ENCODE data around the gene AKAP13.
A peak's percentile ranks its signal among the peaks of the same experiment; 100 is the strongest.

AKAP13 gene

GRCh38 chr15:85472349-85472748 lies 91.9 kb downstream of the AKAP13 start:
- H2AFZ ChIP-seq (ENCODE audit: low read depth, low read length): no peak overlapping the region
- H3K36me3 ChIP-seq (replicated peaks; ENCODE audit: low read depth, low read length): peaks cover 3% of the 10 kb centered on the region
- no peaks in the 10 kb centered on the region for H3K9me3 ChIP-seq (ENCODE audit: insufficient read depth, low read length)
- TF ChIP-seq, protein P1, sequence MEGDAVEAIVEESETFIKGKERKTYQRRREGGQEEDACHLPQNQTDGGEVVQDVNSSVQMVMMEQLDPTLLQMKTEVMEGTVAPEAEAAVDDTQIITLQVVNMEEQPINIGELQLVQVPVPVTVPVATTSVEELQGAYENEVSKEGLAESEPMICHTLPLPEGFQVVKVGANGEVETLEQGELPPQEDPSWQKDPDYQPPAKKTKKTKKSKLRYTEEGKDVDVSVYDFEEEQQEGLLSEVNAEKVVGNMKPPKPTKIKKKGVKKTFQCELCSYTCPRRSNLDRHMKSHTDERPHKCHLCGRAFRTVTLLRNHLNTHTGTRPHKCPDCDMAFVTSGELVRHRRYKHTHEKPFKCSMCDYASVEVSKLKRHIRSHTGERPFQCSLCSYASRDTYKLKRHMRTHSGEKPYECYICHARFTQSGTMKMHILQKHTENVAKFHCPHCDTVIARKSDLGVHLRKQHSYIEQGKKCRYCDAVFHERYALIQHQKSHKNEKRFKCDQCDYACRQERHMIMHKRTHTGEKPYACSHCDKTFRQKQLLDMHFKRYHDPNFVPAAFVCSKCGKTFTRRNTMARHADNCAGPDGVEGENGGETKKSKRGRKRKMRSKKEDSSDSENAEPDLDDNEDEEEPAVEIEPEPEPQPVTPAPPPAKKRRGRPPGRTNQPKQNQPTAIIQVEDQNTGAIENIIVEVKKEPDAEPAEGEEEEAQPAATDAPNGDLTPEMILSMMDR (IDR thresholded peaks at IDR 0.05; ENCODE audit: low read depth, low read length): no peak
- no peak for TF ChIP-seq EZH2phosphoT487 (IDR thresholded peaks at IDR 0.05; ENCODE audit: low read depth)
- H3K27ac ChIP-seq (ENCODE audit: low read length): no peak overlapping the region
- H3K4me3 ChIP-seq (ENCODE audit: low read length): no peak overlapping the region
- no peak overlapping the region for H3K4me2 ChIP-seq (ENCODE audit: low read length)
- H4K20me1 ChIP-seq (ENCODE audit: insufficient read depth, low read length): peaks cover 83% of the 10 kb centered on the region
- H3K4me1 ChIP-seq (ENCODE audit: low read length): peaks cover 45% of the 10 kb centered on the region
- no peaks in the 10 kb centered on the region for H3K27me3 ChIP-seq (ENCODE audit: low read depth, low read length)
- H3K9ac ChIP-seq (ENCODE audit: low read length): no peak overlapping the region
- peaks cover 57% of the 10 kb centered on the region for H3K79me2 ChIP-seq (ENCODE audit: low read length)

GRCh38 chr15:85473455-85473854 lies 93.1 kb downstream of the AKAP13 start:
- no peak overlapping the region for H3K4me3 ChIP-seq (ENCODE audit: low read length)
- no peak overlapping the region for H3K27ac ChIP-seq (ENCODE audit: low read length)
- no peak overlapping the region for H2AFZ ChIP-seq (ENCODE audit: low read depth, low read length)
- H3K79me2 ChIP-seq (ENCODE audit: low read length): peaks cover 47% of the 10 kb centered on the region
- H3K4me1 ChIP-seq (ENCODE audit: low read length): peaks cover 45% of the 10 kb centered on the region
- peaks cover 72% of the 10 kb centered on the region for H4K20me1 ChIP-seq (ENCODE audit: insufficient read depth, low read length)
- peak overlapping the region; percentile 25 for H3K4me2 ChIP-seq (ENCODE audit: low read length)
- H3K36me3 ChIP-seq (replicated peaks; ENCODE audit: low read depth, low read length): no peaks in the 10 kb centered on the region
- no peak for TF ChIP-seq EZH2phosphoT487 (IDR thresholded peaks at IDR 0.05; ENCODE audit: low read depth)
- TF ChIP-seq, protein P1 (IDR thresholded peaks at IDR 0.05; ENCODE audit: low read depth, low read length): no peak
- no peak overlapping the region for H3K9ac ChIP-seq (ENCODE audit: low read length)
- no peaks in the 10 kb centered on the region for H3K27me3 ChIP-seq (ENCODE audit: low read depth, low read length)
- no peaks in the 10 kb centered on the region for H3K9me3 ChIP-seq (ENCODE audit: insufficient read depth, low read length)

DNA sequence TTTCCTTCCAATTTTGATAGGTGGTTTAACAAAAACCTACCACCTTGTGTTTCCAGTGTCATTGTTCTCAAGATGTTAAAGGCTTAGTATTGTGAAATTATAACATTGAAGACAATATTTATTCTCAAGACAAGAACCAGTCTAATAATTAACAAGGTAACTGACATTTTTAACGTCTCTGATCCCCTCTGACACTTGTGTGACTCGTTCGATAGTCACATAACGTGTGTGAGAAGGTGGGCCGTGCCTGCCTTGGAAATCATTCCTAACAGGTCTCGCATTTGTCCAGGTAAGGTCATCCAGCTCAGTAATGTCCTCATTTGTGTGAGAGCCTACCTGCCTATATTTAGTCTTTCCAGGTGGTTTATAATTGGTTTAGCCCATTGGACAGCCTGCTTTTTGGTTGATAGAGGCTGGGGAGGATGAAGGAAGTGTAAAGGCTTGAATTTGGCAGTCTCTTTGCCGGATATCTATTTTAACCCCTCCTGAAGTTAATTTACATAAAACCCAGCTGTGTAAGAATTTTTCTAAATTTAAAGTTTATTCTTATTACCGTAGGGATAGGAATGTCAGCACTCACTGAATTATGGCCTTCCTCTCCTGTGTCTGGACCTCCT lies 94.4 kb downstream of the AKAP13 start:
- TF ChIP-seq, protein P1 (IDR thresholded peaks at IDR 0.05; ENCODE audit: low read depth, low read length): no peak
- no peak for TF ChIP-seq EZH2phosphoT487 (IDR thresholded peaks at IDR 0.05; ENCODE audit: low read depth)
- Histone ChIP-seq H3K9me3 (ENCODE audit: insufficient read depth, low read length) (no peaks in the 10 kb centered on the region), H3K4me3 (ENCODE audit: low read length) (peak overlapping the region; percentile 44), H4K20me1 (ENCODE audit: insufficient read depth, low read length) (peaks cover 69% of the 10 kb centered on the region), H3K27ac (ENCODE audit: low read length) (peak overlapping the region; percentile 43), H3K27me3 (ENCODE audit: low read depth, low read length) (no peaks in the 10 kb centered on the region), H2AFZ (ENCODE audit: low read depth, low read length) (no peak overlapping the region), H3K79me2 (ENCODE audit: low read length) (peaks cover 43% of the 10 kb centered on the region), H3K36me3 (replicated peaks; ENCODE audit: low read depth, low read length) (no peaks in the 10 kb centered on the region), H3K4me2 (ENCODE audit: low read length) (peak overlapping the region; percentile 74), H3K4me1 (ENCODE audit: low read length) (peaks cover 45% of the 10 kb centered on the region), H3K9ac (ENCODE audit: low read length) (no peak overlapping the region)

DNA sequence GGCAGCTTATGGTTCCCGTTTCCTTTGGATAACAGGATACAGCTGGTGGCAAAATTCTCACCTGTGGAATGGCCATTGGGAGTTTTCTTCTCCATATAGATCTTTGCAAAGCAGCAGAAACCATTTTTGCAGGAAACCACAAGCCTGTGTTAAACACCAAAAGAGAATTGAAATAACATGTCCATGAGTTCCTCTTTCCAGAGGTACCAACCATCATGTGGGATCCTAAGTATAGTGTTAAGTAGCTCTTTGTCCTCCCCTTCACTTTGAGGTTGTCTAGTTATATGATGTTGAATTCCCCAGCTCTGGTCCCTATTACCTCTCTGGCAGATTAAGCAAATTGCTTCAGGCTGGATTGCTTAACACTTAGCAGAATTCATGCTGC lies 94.9 kb downstream of the AKAP13 start:
- Histone ChIP-seq H4K20me1 (ENCODE audit: insufficient read depth, low read length) (peaks cover 70% of the 10 kb centered on the region), H3K27me3 (ENCODE audit: low read depth, low read length) (no peaks in the 10 kb centered on the region), H3K36me3 (replicated peaks; ENCODE audit: low read depth, low read length) (no peaks in the 10 kb centered on the region), H3K9me3 (ENCODE audit: insufficient read depth, low read length) (no peaks in the 10 kb centered on the region), H3K4me3 (ENCODE audit: low read length) (peak overlapping the region; percentile 44), H3K79me2 (ENCODE audit: low read length) (peaks cover 46% of the 10 kb centered on the region), H3K9ac (ENCODE audit: low read length) (no peak overlapping the region), H2AFZ (ENCODE audit: low read depth, low read length) (no peak overlapping the region), H3K4me1 (ENCODE audit: low read length) (peaks cover 45% of the 10 kb centered on the region), H3K27ac (ENCODE audit: low read length) (peak overlapping the region; percentile 43), H3K4me2 (ENCODE audit: low read length) (peak overlapping the region; percentile 74)
- TF ChIP-seq, protein P1 (IDR thresholded peaks at IDR 0.05; ENCODE audit: low read depth, low read length): no peak
- TF ChIP-seq EZH2phosphoT487 (IDR thresholded peaks at IDR 0.05; ENCODE audit: low read depth): no peak

Measured in OCI-LY3 (cell line).